B cell (primary cell): ENCODE data around the gene BLOC1S6. TPM values are rescaled to one million over a fixed set of nuclear protein-coding genes. Genes with fewer than 3 reads are reported as not detected.

Source experiments
- ATAC-seq: fragments of 200-7000 bp; cut with Tn5 transposase; one replicate; pipeline ENCODE4 v1.10.0; 2021; ENCODE audit warnings: low read depth, mild to moderate bottlenecking, moderate number of reproducible peaks, moderate library complexity
- CTCF ChIA-PET: fragments of 350-600 bp; sonication (Branson Sonifier 250); formaldehyde crosslinking; loops from one replicate; lab custom pipeline; 2021; ENCODE audit warnings: antibody characterized with exemption, inconsistent platforms; lab: Charles Lee
- POLR2A ChIA-PET: fragments of 350-600 bp; sonication (Branson Sonifier 250); formaldehyde crosslinking; loops from one replicate; lab custom pipeline; 2021; ENCODE audit warnings: antibody characterized with exemption; lab: Charles Lee
- DNase-seq: peaks from one replicate; pipeline ENCODE4 v3.0.0; 2013
- H2AFZ ChIP-seq: 2 replicates; pipeline ENCODE4 v1.6.1; 2012; ENCODE audit warnings: mild to moderate bottlenecking, low read depth, low read length; ENCODE audit not compliant: insufficient read depth, poor library complexity, severe bottlenecking
- H3K27ac ChIP-seq, 2 donors: 1 replicate in 1 of 2; 2 replicates in 1 of 2; pipeline ENCODE4 v1.5.1; 2012 to 2013; ENCODE audit warnings: low read length in 2 of 2, mild to moderate bottlenecking in 2 of 2, moderate library complexity in 1 of 2
- H3K27me3 ChIP-seq, 4 experiments: fragments of 200-600 bp in 1 of 4; sonication (generic) in 1 of 4; replicated peaks in 1 of 4; 1 replicate in 2 of 4; 2 replicates in 2 of 4; pipeline versions ENCODE4 v1.6.1 to v1.7.0; 2013 to 2016; ENCODE audit warnings: low read length in 3 of 4, mild to moderate bottlenecking in 2 of 4, mixed read lengths in 1 of 4, moderate library complexity in 1 of 4; ENCODE audit not compliant: insufficient read depth in 4 of 4, control insufficient read depth in 3 of 4; ENCODE audit errors: control extremely low read depth in 1 of 4
- H3K36me3 ChIP-seq, 2 experiments: replicated peaks in 1 of 2; 1 replicate in 1 of 2; 2 replicates in 1 of 2; pipeline versions ENCODE4 v1.6.1 to v1.7.1; 2013; ENCODE audit warnings: low read length in 1 of 2; ENCODE audit not compliant: insufficient read depth in 2 of 2, control insufficient read depth in 1 of 2; ENCODE audit errors: control extremely low read depth in 1 of 2, extremely low read depth in 1 of 2
- H3K4me1 ChIP-seq, 2 donors: fragments of 200-600 bp in 1 of 2; sonication (generic) in 1 of 2; 1 replicate in 1 of 2; 2 replicates in 1 of 2; pipeline versions ENCODE4 v1.5.1 to v1.6.1; 2013 to 2017; ENCODE audit warnings: low read length in 2 of 2; ENCODE audit not compliant: control insufficient read depth in 2 of 2, insufficient read depth in 2 of 2
- H3K4me2 ChIP-seq: replicated peaks from 2 replicates; pipeline ENCODE3; 2012; ENCODE audit warnings: mild to moderate bottlenecking, low read depth, low read length; ENCODE audit not compliant: poor library complexity, severe bottlenecking
- H3K4me3 ChIP-seq, 5 experiments: fragments of 200-600 bp in 1 of 5; sonication (generic) in 1 of 5; 1 replicate in 3 of 5; 2 replicates in 2 of 5; pipeline versions ENCODE4 v1.5.1 to v1.7.0; 2011 to 2016; ENCODE audit warnings: low read length in 4 of 5, mild to moderate bottlenecking in 4 of 5, low read depth in 2 of 5, control low read depth in 1 of 5, moderate library complexity in 1 of 5; ENCODE audit not compliant: insufficient read depth in 1 of 5; ENCODE audit errors: control extremely low read depth in 1 of 5, extremely low read depth in 1 of 5
- H3K79me2 ChIP-seq: fragments of 200-600 bp; sonication (generic); one replicate; pipeline ENCODE4 v1.6.0; 2016; ENCODE audit warnings: low read length; ENCODE audit not compliant: control insufficient read depth, insufficient read depth
- H3K9ac ChIP-seq: fragments of 200-600 bp; sonication (generic); 2 replicates; pipeline ENCODE4 v1.6.1; 2017; ENCODE audit warnings: mild to moderate bottlenecking, low read length, moderate library complexity
- H3K9me3 ChIP-seq, 3 donors: one replicate each; pipeline versions ENCODE4 v1.6.1 to v1.7.1; 2013; ENCODE audit warnings: low read length in 2 of 3; ENCODE audit not compliant: control insufficient read depth in 2 of 3, insufficient read depth in 1 of 3; ENCODE audit errors: control extremely low read depth in 1 of 3
- H4K20me1 ChIP-seq: 2 replicates; pipeline ENCODE4 v1.6.0; 2012; ENCODE audit warnings: mild to moderate bottlenecking, low read length; ENCODE audit not compliant: insufficient read depth, control insufficient read depth, poor library complexity, severe bottlenecking
- H3K27ac Mint-ChIP-seq: one replicate; pipeline ENCODE4 v1.8.0; 2021; ENCODE audit warnings: mixed read lengths
- H3K27me3 Mint-ChIP-seq: one replicate; pipeline ENCODE4 v1.8.0; 2021; ENCODE audit warnings: mixed read lengths
- H3K4me1 Mint-ChIP-seq: one replicate; pipeline ENCODE4 v1.8.0; 2021; ENCODE audit warnings: mixed read lengths
- H3K4me3 Mint-ChIP-seq: one replicate; pipeline ENCODE4 v1.8.0; 2021; ENCODE audit warnings: mixed read lengths
- H3K9me3 Mint-ChIP-seq: one replicate; pipeline ENCODE4 v1.8.0; 2022; ENCODE audit warnings: mixed read lengths; ENCODE audit not compliant: insufficient read depth
- CTCF ChIP-seq: fragments of 200-600 bp; IDR thresholded peaks from one replicate; pipeline ENCODE4 v1.8.0; 2022; ENCODE audit warnings: antibody characterized with exemption, mild to moderate bottlenecking
- EZH2 ChIP-seq: IDR thresholded peaks from 2 replicates; pipeline ENCODE4 v1.6.1; 2012; ENCODE audit warnings: borderline replicate concordance, low read depth, mild to moderate bottlenecking, moderate library complexity, low read length; ENCODE audit not compliant: insufficient read depth, poor library complexity, severe bottlenecking
- WGBS: methylation state at CpG from one replicate; pipeline ENCODE4 v1.1.5; 2013; ENCODE audit warnings: missing lambda C conversion rate; ENCODE audit not compliant: insufficient coverage; 5-methylcytosine and 5-hydroxymethylcytosine counted together
- intact Hi-C: fragments of 100-400 bp; cut with micrococcal nuclease; formaldehyde crosslinking; loops from one replicate; pipeline ENCODE4 v1.10.0; 2022
- polyA plus RNA-seq: library from polyadenylated mRNA; depleted of rRNA; stranded (reverse); fragments of >200 nt; gene quantifications from 2 replicates; pipeline ENCODE4 v1.2.3, GENCODE V29; 2012
- total RNA-seq, 2 donors: library from RNA; stranded (reverse); fragments of 120-200 nt in 1 of 2; gene quantifications; 1 replicate in 1 of 2; 2 replicates in 1 of 2; pipeline versions ENCODE4 v1.2.3 to v1.2.4, GENCODE V29; 2013 to 2022

Gene BLOC1S6
- total and polyA plus RNA-seq, 2 donors (not counting 1 experiment from before 2014, with no cell fraction given) = 12.4 to 60.8 TPM

GRCh38 chr15:45594319-45594718, 7.1 kb downstream of the BLOC1S6 start:
- intact Hi-C loops = no loop called here
- peaks cover 5 to 43% of the 10 kb centered on the region in 2 experiments for H3K36me3 ChIP-seq
- WGBS = 100% methylated on average over 1 of the region's 2 CpGs
- peaks cover 72% of the 10 kb centered on the region for H3K79me2 ChIP-seq
- Mint-ChIP-seq H3K4me1 (peaks cover 23% of the 10 kb centered on the region), H3K27ac (no peak overlapping the region), H3K4me3 (no peak overlapping the region), H3K9me3 (no peaks in the 10 kb centered on the region), H3K27me3 (no peaks in the 10 kb centered on the region)
- H3K4me2 ChIP-seq = no peak overlapping the region
- H3K4me3 ChIP-seq = no peak overlapping the region
- peaks cover 0 to 4% of the 10 kb centered on the region in 2 donors for H3K4me1 ChIP-seq
- H3K27ac ChIP-seq = no peak overlapping the region
- H3K9me3 ChIP-seq = peaks cover 0 to 4% (median 0%) of the 10 kb centered on the region in 3 donors
- no peak overlapping the region for H3K9ac ChIP-seq
- no peak overlapping the region for H2AFZ ChIP-seq
- H4K20me1 ChIP-seq = peaks cover 7% of the 10 kb centered on the region
- CTCF ChIA-PET = interaction anchor here (0.9 to 1.9 kb wide), 5 partner anchors 12 to 137 kb away, joined by 3 to 10 read pairs (median 3); no protein-coding TSS in a partner anchor
- no peaks in the 10 kb centered on the region for H3K27me3 ChIP-seq
- POLR2A ChIA-PET = no interaction called here
- ATAC-seq (no peak), DNase-seq (no peak)
- TF ChIP-seq EZH2 = no peak
- no peak for TF ChIP-seq CTCF

GRCh38 chr15:45594835-45595530, 7.8 kb downstream of the BLOC1S6 start:
- Histone ChIP-seq H3K4me2 (no peak overlapping the region), H3K27ac (no peak overlapping the region), H3K27me3 (no peaks in the 10 kb centered on the region), H3K4me3 (no peak overlapping the region), H3K36me3 (peaks cover 5 to 43% of the 10 kb centered on the region in 2 experiments), H4K20me1 (peaks cover 7% of the 10 kb centered on the region), H2AFZ (no peak overlapping the region), H3K9ac (no peak overlapping the region), H3K79me2 (peaks cover 66% of the 10 kb centered on the region), H3K4me1 (no peaks in the 10 kb centered on the region), H3K9me3 (peaks cover 0 to 4% (median 0%) of the 10 kb centered on the region in 3 donors)
- WGBS = 85% methylated on average over 2 of the region's 2 CpGs
- no peak for TF ChIP-seq CTCF
- TF ChIP-seq EZH2 = no peak
- ChIA-PET CTCF (interaction anchor here (0.6 to 1.9 kb wide), 3 partner anchors 12 to 164 kb away, joined by 3 to 10 read pairs (median 4); no protein-coding TSS in a partner anchor), POLR2A (no interaction called here)
- peaks cover 19% of the 10 kb centered on the region for H3K4me1 Mint-ChIP-seq
- H3K27me3 Mint-ChIP-seq = no peaks in the 10 kb centered on the region
- H3K4me3 Mint-ChIP-seq = no peak overlapping the region
- no peak overlapping the region for H3K27ac Mint-ChIP-seq
- no peaks in the 10 kb centered on the region for H3K9me3 Mint-ChIP-seq
- DNase-seq (no peak), ATAC-seq (no peak)
- intact Hi-C loops = no loop called here
